ENCODE measurements around the gene ATP6V1G1.

Gene ATP6V1G1

GRCh38 chr9:114629563-114630090 is 42.1 kb downstream of the ATP6V1G1 start:
- H3K4me3 ChIP-seq (ENCODE audit: low read depth, low read length): no peak overlapping the region
- no peak for DNase-seq (ENCODE audit: low read depth, low spot score)
- ChIA-PET CTCF (interaction anchor here (0.6 to 3.2 kb wide), 6 partner anchors 24 to 285 kb away, joined by 3 to 13 read pairs (median 3); no protein-coding TSS in a partner anchor), POLR2A (no interaction called here)
- TF ChIP-seq, protein P1, sequence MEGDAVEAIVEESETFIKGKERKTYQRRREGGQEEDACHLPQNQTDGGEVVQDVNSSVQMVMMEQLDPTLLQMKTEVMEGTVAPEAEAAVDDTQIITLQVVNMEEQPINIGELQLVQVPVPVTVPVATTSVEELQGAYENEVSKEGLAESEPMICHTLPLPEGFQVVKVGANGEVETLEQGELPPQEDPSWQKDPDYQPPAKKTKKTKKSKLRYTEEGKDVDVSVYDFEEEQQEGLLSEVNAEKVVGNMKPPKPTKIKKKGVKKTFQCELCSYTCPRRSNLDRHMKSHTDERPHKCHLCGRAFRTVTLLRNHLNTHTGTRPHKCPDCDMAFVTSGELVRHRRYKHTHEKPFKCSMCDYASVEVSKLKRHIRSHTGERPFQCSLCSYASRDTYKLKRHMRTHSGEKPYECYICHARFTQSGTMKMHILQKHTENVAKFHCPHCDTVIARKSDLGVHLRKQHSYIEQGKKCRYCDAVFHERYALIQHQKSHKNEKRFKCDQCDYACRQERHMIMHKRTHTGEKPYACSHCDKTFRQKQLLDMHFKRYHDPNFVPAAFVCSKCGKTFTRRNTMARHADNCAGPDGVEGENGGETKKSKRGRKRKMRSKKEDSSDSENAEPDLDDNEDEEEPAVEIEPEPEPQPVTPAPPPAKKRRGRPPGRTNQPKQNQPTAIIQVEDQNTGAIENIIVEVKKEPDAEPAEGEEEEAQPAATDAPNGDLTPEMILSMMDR (IDR thresholded peaks at IDR 0.05; ENCODE audit: insufficient read depth, low read length, missing control alignments): no peak

GRCh38 chr9:114631166-114631565 is 43.6 kb downstream of the ATP6V1G1 start:
- no peak overlapping the region for H3K4me3 ChIP-seq (ENCODE audit: low read depth, low read length)
- ChIA-PET POLR2A (no interaction called here), CTCF (interaction anchor here (0.6 to 3.2 kb wide), 2 partner anchors 22 to 27 kb away, joined by 4 to 13 read pairs; no protein-coding TSS in a partner anchor)
- TF ChIP-seq, protein P1 (IDR thresholded peaks at IDR 0.05; ENCODE audit: insufficient read depth, low read length, missing control alignments): no peak
- no peak for DNase-seq (ENCODE audit: low read depth, low spot score)

DNA sequence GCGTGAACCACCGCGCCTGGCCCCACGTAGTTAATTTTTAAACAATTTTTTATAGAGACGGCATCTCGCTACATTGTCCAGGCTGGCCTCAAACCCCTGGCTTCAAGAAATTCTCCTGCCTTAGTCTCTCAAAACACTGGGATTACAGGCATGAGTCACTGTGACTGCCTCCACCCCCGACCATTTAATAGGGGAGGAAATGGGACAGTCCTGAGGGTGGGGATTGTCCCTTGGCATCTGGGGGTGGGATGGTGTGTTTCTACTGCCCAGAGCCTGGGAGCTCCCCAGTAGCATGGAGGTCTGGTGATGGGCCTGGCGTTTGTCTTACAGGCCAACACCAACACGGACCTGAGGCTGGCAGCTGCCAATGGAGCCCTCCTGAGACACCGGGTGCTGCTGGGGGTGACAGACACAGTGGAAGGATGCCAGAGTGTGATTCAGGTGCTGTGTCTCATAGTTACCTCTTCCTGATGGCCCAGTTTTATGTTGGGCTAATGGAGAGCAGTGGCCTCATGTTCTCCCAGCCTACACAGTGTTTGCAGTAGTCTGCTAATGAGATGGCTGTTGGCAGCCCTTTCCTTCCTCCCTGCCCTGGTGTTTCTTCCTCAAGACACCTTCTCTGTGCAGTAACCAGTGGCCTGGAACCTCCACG is 46.0 kb downstream of the ATP6V1G1 start:
- CTCF ChIA-PET: no interaction called here
- POLR2A ChIA-PET: interaction anchor here (0.5 kb wide), 1 partner anchor 507 kb away, joined by 3 read pairs; no protein-coding TSS in a partner anchor
- H3K4me3 ChIP-seq (ENCODE audit: low read depth, low read length): no peak overlapping the region
- TF ChIP-seq, protein P1 (IDR thresholded peaks at IDR 0.05; ENCODE audit: insufficient read depth, low read length, missing control alignments): no peak
- no peak for DNase-seq (ENCODE audit: low read depth, low spot score)

DNA sequence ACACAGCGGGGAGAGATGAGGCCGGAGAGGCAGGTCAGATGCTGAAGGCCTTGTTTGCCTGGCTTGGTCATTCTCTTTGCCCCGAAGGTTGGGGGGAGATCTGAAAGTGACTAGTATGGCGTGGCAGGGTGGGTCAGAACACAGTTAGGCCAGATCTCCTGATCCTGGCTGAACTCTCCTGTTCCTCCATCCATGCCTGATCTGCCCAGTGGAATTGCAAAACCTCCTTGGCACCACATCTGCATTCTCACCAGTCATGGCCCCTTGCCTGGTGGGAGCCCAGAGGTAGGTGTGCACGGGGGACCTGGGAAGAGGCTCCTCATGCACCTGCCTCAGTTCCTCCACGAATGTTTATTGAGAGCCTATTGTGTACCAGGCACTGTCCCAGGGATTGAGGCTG is 46.8 kb downstream of the ATP6V1G1 start:
- ChIA-PET CTCF (interaction anchor here (1.1 kb wide), 1 partner anchor 17 kb away, joined by 3 read pairs; no protein-coding TSS in a partner anchor), POLR2A (no interaction called here)
- no peak for DNase-seq (ENCODE audit: low read depth, low spot score)
- H3K4me3 ChIP-seq (ENCODE audit: low read depth, low read length): no peak overlapping the region
- TF ChIP-seq, protein P1 (IDR thresholded peaks at IDR 0.05; ENCODE audit: insufficient read depth, low read length, missing control alignments): no peak

- TF ChIP-seq, protein P1 (IDR thresholded peaks at IDR 0.05; ENCODE audit: insufficient read depth, low read length, missing control alignments): no peak
- no peak overlapping the region for H3K4me3 ChIP-seq (ENCODE audit: low read depth, low read length)
- DNase-seq (ENCODE audit: low read depth, low spot score): no peak
- ChIA-PET POLR2A (interaction anchor here (0.7 kb wide), 1 partner anchor 81 kb away, joined by 3 read pairs; no protein-coding TSS in a partner anchor), CTCF (interaction anchor here (0.8 to 2.1 kb wide), 6 partner anchors 11 to 233 kb away, joined by 3 to 14 read pairs (median 4); no protein-coding TSS in a partner anchor)
Observed at GRCh38 chr9:114638404-114638803, 50.8 kb downstream of the ATP6V1G1 start.

GRCh38 chr9:114641967-114642366 is 54.4 kb downstream of the ATP6V1G1 start:
- TF ChIP-seq, protein P1 (IDR thresholded peaks at IDR 0.05; ENCODE audit: insufficient read depth, low read length, missing control alignments): no peak
- POLR2A ChIA-PET: no interaction called here
- no peak for DNase-seq (ENCODE audit: low read depth, low spot score)
- CTCF ChIA-PET: interaction anchor here (1.1 to 6.2 kb wide), 4 partner anchors 11 to 373 kb away, joined by 3 to 57 read pairs (median 4); no protein-coding TSS in a partner anchor
- H3K4me3 ChIP-seq (ENCODE audit: low read depth, low read length): no peak overlapping the region

Data from AG04449 (cell line).